Thymus (tissue), 14 donors: ENCODE data around the gene PAPOLG. TPM values are rescaled to one million over a fixed set of nuclear protein-coding genes. Genes with fewer than 3 reads are reported as not detected.

Experiments
- DNase-seq, 9 donors: peaks; one replicate each; pipeline ENCODE4 v3.0.0-alpha.2; 2013; ENCODE audit warnings: low spot score in 9 of 9, low read depth in 6 of 9, missing footprints in 1 of 9
- H3K27ac ChIP-seq, 2 donors: one replicate each; pipeline ENCODE4 v1.5.1; 2013; ENCODE audit warnings: control low read depth in 1 of 2, low read depth in 1 of 2, low read length in 1 of 2, mild to moderate bottlenecking in 1 of 2, moderate library complexity in 1 of 2
- H3K27me3 ChIP-seq, 2 donors: one replicate each; pipeline ENCODE4 v1.5.1; 2013; ENCODE audit warnings: low read length in 1 of 2; ENCODE audit not compliant: control insufficient read depth in 2 of 2, insufficient read depth in 1 of 2
- H3K36me3 ChIP-seq, 2 donors: one replicate each; pipeline ENCODE4 v1.5.1; 2013; ENCODE audit warnings: low read length in 1 of 2, mild to moderate bottlenecking in 1 of 2, moderate library complexity in 1 of 2; ENCODE audit not compliant: control insufficient read depth in 2 of 2, insufficient read depth in 2 of 2
- H3K4me1 ChIP-seq, 2 donors: one replicate each; pipeline ENCODE4 v1.5.1; 2013; ENCODE audit warnings: low read length in 2 of 2; ENCODE audit not compliant: control insufficient read depth in 2 of 2, insufficient read depth in 2 of 2
- H3K4me3 ChIP-seq, 2 donors: one replicate each; pipeline ENCODE4 v1.5.1; 2013; ENCODE audit warnings: low read length in 2 of 2, control low read depth in 1 of 2, mild to moderate bottlenecking in 1 of 2
- H3K9me3 ChIP-seq, 2 donors: one replicate each; pipeline ENCODE4 v1.5.1; 2013; ENCODE audit warnings: low read length in 1 of 2, mild to moderate bottlenecking in 1 of 2; ENCODE audit not compliant: control insufficient read depth in 2 of 2, insufficient read depth in 1 of 2
- WGBS: extraction: QIAGEN DNeasy Blood & Tissue Kit; methylation state at CpG from one replicate; pipeline ENCODE4 v1.1.7; 2013; 5-methylcytosine and 5-hydroxymethylcytosine counted together
- long read RNA-seq, 10 donors: transcript quantifications; one replicate each; lab custom pipeline, GENCODE V29; 2026
- polyA plus RNA-seq: library from polyadenylated mRNA; stranded (reverse); fragments of 200-250 nt; gene quantifications from one replicate; pipeline ENCODE4 v1.2.3, GENCODE V29; 2013
- total RNA-seq: library from RNA; stranded (reverse); fragments of 120-200 nt; gene quantifications from one replicate; pipeline ENCODE4 v1.2.4, GENCODE V29; 2013
- donor health status: healthy.

The PAPOLG gene
- total RNA-seq: 17.3 TPM
- 14.3 TPM for polyA plus RNA-seq
- long read RNA-seq, donor 1: 0 reads
- long read RNA-seq, donor 2: 0 reads
- long read RNA-seq, donor 3, full-length matches to known transcripts: 1 of 1 reads
- long read RNA-seq, donor 3, partial matches to known transcripts: 0 of 1 reads
- long read RNA-seq, donor 3, other reads (novel, unspliced or antisense): 0 of 1 reads
- long read RNA-seq, donor 4: 0 reads
- long read RNA-seq, donor 5, full-length matches to known transcripts: 1 of 1 reads
- long read RNA-seq, donor 5, partial matches to known transcripts: 0 of 1 reads
- long read RNA-seq, donor 5, other reads (novel, unspliced or antisense): 0 of 1 reads
- long read RNA-seq, donor 6, full-length matches to known transcripts: 1 of 1 reads
- long read RNA-seq, donor 6, partial matches to known transcripts: 0 of 1 reads
- long read RNA-seq, donor 6, other reads (novel, unspliced or antisense): 0 of 1 reads
- long read RNA-seq, donor 7, full-length matches to known transcripts: 3 of 16 reads
- long read RNA-seq, donor 7, partial matches to known transcripts: 13 of 16 reads
- long read RNA-seq, donor 7, other reads (novel, unspliced or antisense): 0 of 16 reads
- long read RNA-seq, donor 8, partial matches to known transcripts: 0 of 1 reads
- long read RNA-seq, donor 8, other reads (novel, unspliced or antisense): 0 of 1 reads
- long read RNA-seq, donor 9: 0 reads
- long read RNA-seq, donor 10: 0 reads

DNA sequence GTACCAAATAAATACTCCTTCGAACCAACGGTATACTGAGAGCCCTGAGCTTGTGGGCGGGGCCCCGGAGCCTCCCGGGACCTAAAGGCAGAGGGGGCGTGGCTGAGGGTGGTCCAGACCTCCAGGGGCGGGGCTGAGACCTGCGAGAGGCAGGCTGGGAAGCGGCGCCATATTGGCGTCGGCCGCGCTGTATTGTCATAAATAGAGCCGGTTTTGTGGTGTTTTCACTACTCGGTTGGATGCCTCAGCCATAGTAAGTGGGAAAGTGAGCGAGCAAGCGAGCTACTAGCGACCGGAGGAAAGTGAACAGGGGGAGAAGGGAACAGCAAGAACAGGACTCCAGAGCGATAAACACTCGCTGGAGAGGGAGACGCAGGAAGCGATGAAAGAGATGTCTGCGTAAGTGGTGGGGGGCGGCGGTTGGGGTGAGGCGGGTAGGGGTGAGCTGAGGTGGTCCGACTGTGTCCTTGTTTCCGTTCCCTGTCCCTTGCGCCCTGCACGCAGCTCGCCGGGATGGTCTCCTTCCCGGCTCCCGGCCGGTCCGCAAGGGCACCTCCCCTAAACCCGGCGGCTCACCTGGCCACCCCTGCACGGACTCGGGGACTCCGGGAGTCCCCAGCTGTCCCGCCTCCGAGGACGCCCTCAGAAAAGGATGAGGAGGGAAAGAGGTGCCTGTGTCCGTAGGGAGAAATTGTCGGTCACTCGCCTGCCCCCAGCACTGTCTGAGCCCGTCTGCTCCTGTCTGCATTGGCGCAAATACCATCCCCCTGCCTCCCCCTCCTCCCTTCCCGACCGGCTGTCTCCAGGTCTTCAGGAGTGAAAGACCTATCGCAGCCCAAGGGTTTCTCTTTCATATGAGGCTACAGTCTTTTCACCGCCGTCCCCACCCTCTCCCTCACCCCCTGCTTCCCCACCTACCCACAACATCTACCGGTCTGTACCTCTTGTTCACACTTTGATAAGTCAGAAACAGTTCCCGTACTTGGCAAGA, at the start of gene PAPOLG:
PAPOLG (plus strand) TSS at position 172 of the 991 bp plus-strand sequence; CDS start at position 383, 211 bp downstream.
- peak; percentile 84 to 97 (median 93) for DNase-seq
- Histone ChIP-seq H3K4me1 (peaks cover 0 to 10% of the 10 kb centered on the region in 2 donors), H3K27me3 (no peaks in the 10 kb centered on the region), H3K9me3 (no peaks in the 10 kb centered on the region), H3K27ac (peak within 1 kb of the TSS; percentile 99), H3K4me3 (peak within 1 kb of the TSS; percentile 91 to 99), H3K36me3 (peaks cover 8 to 14% of the 10 kb centered on the region in 2 donors)
- WGBS: under 1% methylated on average over 58 of the region's 58 CpGs

- no peaks in the 10 kb centered on the region for H3K27me3 ChIP-seq
- WGBS: 77% methylated on average over 11 of the region's 11 CpGs
- H3K4me3 ChIP-seq: no peak overlapping the region
- no peaks in the 10 kb centered on the region for H3K36me3 ChIP-seq
- peaks cover 0 to 2% of the 10 kb centered on the region in 2 donors for H3K4me1 ChIP-seq
- peak in 6 of 9 donors; percentile 13 to 54 (median 27) for DNase-seq
- no peaks in the 10 kb centered on the region for H3K9me3 ChIP-seq
- no peak overlapping the region for H3K27ac ChIP-seq
These were observed 48.2 kb upstream of the PAPOLG start for GRCh38 chr2:60707750-60708371.

DNA sequence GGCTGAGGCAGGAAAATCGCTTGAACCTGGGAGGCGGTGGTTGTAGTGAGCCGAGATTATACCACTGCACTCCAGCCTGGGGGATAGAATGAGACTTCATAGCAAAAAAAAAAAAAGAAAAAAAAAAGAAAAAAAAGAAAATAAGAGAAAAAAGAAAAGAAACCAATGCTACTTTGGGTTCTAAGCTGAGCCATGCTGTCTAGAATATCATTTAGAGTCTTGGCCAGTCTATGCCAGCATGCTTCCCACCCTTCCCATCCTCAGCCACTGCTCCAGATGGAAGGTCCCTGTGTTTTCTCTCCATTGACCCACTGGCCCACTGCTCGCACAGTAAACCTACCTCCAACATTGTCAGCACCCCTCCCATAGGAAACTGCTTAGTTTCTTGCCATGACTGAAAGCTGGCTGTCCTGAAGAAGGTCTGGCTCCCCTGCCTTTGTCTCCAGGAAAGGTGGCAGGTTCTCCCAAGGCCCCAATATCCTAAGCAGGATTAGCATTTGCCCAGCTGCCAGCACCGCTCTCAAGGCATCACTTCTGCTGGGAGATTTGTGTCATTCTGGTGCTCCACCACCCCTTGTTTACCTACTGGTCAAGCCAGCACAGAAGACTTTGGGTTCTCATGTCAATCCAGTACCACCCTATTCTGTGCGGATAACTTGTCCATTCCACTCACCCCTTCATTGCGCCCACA, 47.3 kb upstream of the PAPOLG start:
- no peak overlapping the region for H3K4me3 ChIP-seq
- no peak overlapping the region for H3K27ac ChIP-seq
- no peaks in the 10 kb centered on the region for H3K36me3 ChIP-seq
- DNase-seq: no peak
- no peaks in the 10 kb centered on the region for H3K27me3 ChIP-seq
- WGBS: 99% methylated on average over 7 of the region's 7 CpGs
- H3K9me3 ChIP-seq: no peaks in the 10 kb centered on the region
- H3K4me1 ChIP-seq: peaks cover 0 to 2% of the 10 kb centered on the region in 2 donors

- Histone ChIP-seq H3K9me3 (no peaks in the 10 kb centered on the region), H3K27ac (peak overlapping the region in 1 of 2 donors; percentile 40), H3K4me1 (peaks cover 0 to 2% of the 10 kb centered on the region in 2 donors), H3K27me3 (no peaks in the 10 kb centered on the region), H3K4me3 (no peak overlapping the region), H3K36me3 (no peaks in the 10 kb centered on the region)
- peak in 1 of 9 donors; percentile 16 for DNase-seq
- WGBS: 95% methylated on average over 4 of the region's 4 CpGs
These were observed 45.4 kb upstream of the PAPOLG start for GRCh38 chr2:60710707-60711106.

DNA sequence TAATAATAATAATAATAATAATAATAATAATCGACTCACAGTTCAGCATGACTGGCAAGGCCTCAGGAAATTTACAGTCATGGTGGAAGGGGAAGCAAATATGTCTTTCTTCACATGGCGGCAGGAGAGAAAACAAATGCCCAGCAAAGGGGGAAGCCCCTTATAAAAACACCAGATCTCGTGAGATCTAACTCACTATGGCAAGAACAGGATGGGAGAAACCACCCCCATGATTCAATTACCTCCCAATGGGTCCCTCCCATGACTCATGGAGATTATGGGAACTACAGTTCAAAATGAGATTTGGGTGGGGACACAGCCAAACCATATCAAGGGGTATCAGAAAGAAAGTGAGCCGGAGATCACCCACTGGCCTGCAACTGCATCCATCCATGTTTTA, 40.5 kb upstream of the PAPOLG start:
- no peak for DNase-seq
- H3K36me3 ChIP-seq: no peaks in the 10 kb centered on the region
- WGBS: 97% methylated on average over 4 of the region's 4 CpGs
- no peaks in the 10 kb centered on the region for H3K27me3 ChIP-seq
- no peak overlapping the region for H3K4me3 ChIP-seq
- no peaks in the 10 kb centered on the region for H3K9me3 ChIP-seq
- H3K27ac ChIP-seq: no peak overlapping the region
- peaks cover 0 to 4% of the 10 kb centered on the region in 2 donors for H3K4me1 ChIP-seq

GRCh38 chr2:60717691-60718090, 38.4 kb upstream of the PAPOLG start:
- Histone ChIP-seq H3K27me3 (no peaks in the 10 kb centered on the region), H3K4me3 (no peak overlapping the region), H3K4me1 (peaks cover 0 to 2% of the 10 kb centered on the region in 2 donors), H3K27ac (no peak overlapping the region), H3K9me3 (no peaks in the 10 kb centered on the region), H3K36me3 (no peaks in the 10 kb centered on the region)
- DNase-seq: peak in 1 of 9 donors; percentile 25
- 77% methylated on average over 5 of the region's 5 CpGs for WGBS

GRCh38 chr2:60719331-60719730, 36.7 kb upstream of the PAPOLG start:
- H3K27me3 ChIP-seq: no peaks in the 10 kb centered on the region
- 81% methylated on average over 7 of the region's 7 CpGs for WGBS
- H3K9me3 ChIP-seq: peaks cover 0 to under 1% of the 10 kb centered on the region in 2 donors
- DNase-seq: peak in 1 of 9 donors; percentile 25
- H3K36me3 ChIP-seq: no peaks in the 10 kb centered on the region
- H3K4me1 ChIP-seq: peaks cover 0 to 2% of the 10 kb centered on the region in 2 donors
- no peak overlapping the region for H3K27ac ChIP-seq
- H3K4me3 ChIP-seq: no peak overlapping the region

DNA sequence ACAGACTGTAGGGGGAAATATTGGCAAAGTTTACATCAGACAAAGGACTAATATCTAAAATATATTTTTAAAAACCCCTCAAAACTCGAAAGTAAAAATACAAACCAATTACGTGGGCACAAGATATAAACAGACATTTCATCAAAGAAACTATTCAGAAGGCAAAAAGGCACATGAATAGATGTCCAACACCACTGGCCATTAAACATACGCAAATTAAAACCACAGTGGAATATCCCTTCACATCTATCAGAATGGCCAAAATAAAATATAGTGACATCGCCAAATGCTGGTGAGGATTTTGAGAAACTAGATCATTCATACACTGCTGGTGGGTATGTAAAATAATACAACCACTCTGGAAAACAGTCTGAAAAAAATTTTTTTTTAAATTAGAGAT, 30.6 kb upstream of the PAPOLG start:
- Histone ChIP-seq H3K9me3 (peaks cover 0 to 3% of the 10 kb centered on the region in 2 donors), H3K36me3 (no peaks in the 10 kb centered on the region), H3K4me1 (no peaks in the 10 kb centered on the region), H3K4me3 (no peak overlapping the region), H3K27me3 (no peaks in the 10 kb centered on the region), H3K27ac (no peak overlapping the region)
- WGBS: 99% methylated on average over 4 of the region's 4 CpGs
- no peak for DNase-seq
